CD4-positive, alpha-beta memory T cell (primary cell): ENCODE data around the gene SPATA24. TPM values are rescaled to one million over a fixed set of nuclear protein-coding genes. Genes with fewer than 3 reads are reported as not detected.

Experiments
- CTCF ChIA-PET: fragments of 350-600 bp; sonication (Branson Sonifier 250); formaldehyde crosslinking; loops from one replicate; lab custom pipeline; 2021; ENCODE audit warnings: inconsistent platforms; ENCODE audit not compliant: partially characterized antibody; lab: Charles Lee
- POLR2A ChIA-PET: fragments of 350-600 bp; sonication (Branson Sonifier 250); formaldehyde crosslinking; loops from one replicate; lab custom pipeline; 2021; ENCODE audit not compliant: partially characterized antibody; lab: Charles Lee
- DNase-seq, 5 donors: peaks; one replicate each; pipeline versions ENCODE4 v3.0.0 to v3.0.0-alpha.2; 2020 to 2022; ENCODE audit warnings: mixed read lengths in 1 of 5
- H3K27ac ChIP-seq: one replicate; pipeline ENCODE4 v1.7.0; 2013; ENCODE audit warnings: low read depth, low read length
- H3K27me3 ChIP-seq: 2 replicates; pipeline ENCODE4 v1.7.0; 2013; ENCODE audit warnings: mild to moderate bottlenecking, low read length, moderate library complexity; ENCODE audit not compliant: insufficient read depth
- H3K36me3 ChIP-seq: 2 replicates; pipeline ENCODE4 v1.7.0; 2013; ENCODE audit warnings: mild to moderate bottlenecking, low read length, moderate library complexity; ENCODE audit not compliant: insufficient read depth
- H3K4me1 ChIP-seq: 2 replicates; pipeline ENCODE4 v1.7.0; 2013; ENCODE audit warnings: mild to moderate bottlenecking, low read length, moderate library complexity; ENCODE audit not compliant: insufficient read depth
- H3K4me3 ChIP-seq, 2 donors: one replicate each; pipeline ENCODE4 v1.7.0; 2013; ENCODE audit warnings: low read length in 2 of 2, mild to moderate bottlenecking in 1 of 2
- H3K9me3 ChIP-seq, 2 donors: one replicate each; pipeline ENCODE4 v1.7.0; 2013; ENCODE audit warnings: low read length in 2 of 2, control low read depth in 1 of 2; ENCODE audit not compliant: control insufficient read depth in 1 of 2
- H3K27ac Mint-ChIP-seq, 7 donors: one replicate each; pipeline ENCODE4 v1.8.0; 2020 to 2021; ENCODE audit warnings: mixed read lengths in 7 of 7, mild to moderate bottlenecking in 6 of 7, inconsistent platforms in 3 of 7, moderate library complexity in 3 of 7
- H3K27me3 Mint-ChIP-seq, 2 donors: one replicate each; pipeline ENCODE4 v1.8.0; 2020 to 2021; ENCODE audit warnings: mixed read lengths in 2 of 2
- H3K36me3 Mint-ChIP-seq, 2 donors: one replicate each; pipeline ENCODE4 v1.8.0; 2020 to 2021; ENCODE audit warnings: mixed read lengths in 2 of 2, inconsistent platforms in 1 of 2, mild to moderate bottlenecking in 1 of 2
- H3K4me1 Mint-ChIP-seq, 4 donors: one replicate each; pipeline ENCODE4 v1.8.0; 2020 to 2021; ENCODE audit warnings: mixed read lengths in 4 of 4, mild to moderate bottlenecking in 1 of 4
- H3K4me3 Mint-ChIP-seq, 8 donors: one replicate each; pipeline ENCODE4 v1.8.0; 2020 to 2021; ENCODE audit warnings: mixed read lengths in 8 of 8, mild to moderate bottlenecking in 7 of 8, moderate library complexity in 6 of 8, inconsistent platforms in 3 of 8
- H3K9me3 Mint-ChIP-seq, 8 donors: one replicate each; pipeline ENCODE4 v1.8.0; 2020 to 2021; ENCODE audit warnings: mixed read lengths in 8 of 8, mild to moderate bottlenecking in 5 of 8, inconsistent platforms in 3 of 8, moderate library complexity in 1 of 8
- intact Hi-C: fragments of 100-400 bp; cut with micrococcal nuclease; formaldehyde crosslinking; loops from one replicate; pipeline ENCODE4 v1.15.1; 2023
- polyA plus RNA-seq, 2 donors: library from polyadenylated mRNA; unstranded; fragments of 300-500 nt; fragmentation: Illumina TruSeq; gene quantifications; one replicate each; pipeline ENCODE4 v1.2.3, GENCODE V29; 2021
- total RNA-seq, 2 experiments: library from RNA; stranded (reverse); gene quantifications; one replicate each; pipeline ENCODE4 v1.2.3, GENCODE V29; 2021

SPATA24 gene
- total and polyA plus RNA-seq, 4 experiments from 2014 or later = 4.2 to 7.5 (median 5.6) TPM

- Histone ChIP-seq H3K4me1 (peaks cover 9% of the 10 kb centered on the region), H3K4me3 (no peak overlapping the region), H3K27me3 (no peaks in the 10 kb centered on the region), H3K9me3 (no peaks in the 10 kb centered on the region), H3K27ac (no peak overlapping the region), H3K36me3 (no peaks in the 10 kb centered on the region)
- peaks cover 3 to 4% of the 10 kb centered on the region in 2 donors for H3K36me3 Mint-ChIP-seq
- no peak for DNase-seq
- ChIA-PET POLR2A (no interaction called here), CTCF (no interaction called here)
- no peaks in the 10 kb centered on the region for H3K9me3 Mint-ChIP-seq
- H3K4me3 Mint-ChIP-seq = no peak overlapping the region
- peaks cover 5 to 11% (median 7%) of the 10 kb centered on the region in 4 donors for H3K4me1 Mint-ChIP-seq
- H3K27ac Mint-ChIP-seq = peak overlapping the region in 2 of 7 donors; percentile 34 to 63
- no peaks in the 10 kb centered on the region for H3K27me3 Mint-ChIP-seq
- intact Hi-C loops = no loop called here
These were observed 24.1 kb downstream of the SPATA24 start for GRCh38 chr5:139379626-139380449.

DNA sequence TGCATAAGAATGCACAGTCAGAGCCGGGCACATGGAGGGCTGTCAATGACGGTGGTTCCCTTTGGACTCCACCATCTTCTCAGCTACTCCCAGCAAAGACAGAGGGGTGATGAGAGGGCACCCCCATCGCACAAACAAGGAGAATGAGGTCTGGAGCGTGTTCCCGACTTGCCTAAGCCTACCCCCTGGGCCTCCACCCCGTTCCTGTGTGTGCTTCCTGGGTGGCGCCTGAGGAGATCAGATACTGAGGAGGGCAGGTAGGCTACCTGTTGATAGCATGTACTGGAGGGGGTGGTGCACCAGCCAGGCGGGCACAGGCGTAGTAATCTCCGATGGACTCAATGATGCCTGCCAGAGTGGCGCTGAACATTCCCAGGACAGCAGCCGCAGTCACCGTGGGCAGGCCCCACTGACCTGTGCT lies 24.9 kb downstream of the SPATA24 start:
- DNase-seq = no peak
- Mint-ChIP-seq H3K27me3 (no peaks in the 10 kb centered on the region), H3K9me3 (no peaks in the 10 kb centered on the region), H3K4me1 (peaks cover 0 to 4% (median under 1%) of the 10 kb centered on the region in 4 donors), H3K4me3 (no peak overlapping the region), H3K27ac (peak overlapping the region in 2 of 7 donors; percentile 52 to 69), H3K36me3 (peaks cover 2 to 6% of the 10 kb centered on the region in 2 donors)
- ChIA-PET POLR2A (no interaction called here), CTCF (no interaction called here)
- intact Hi-C loops = no loop called here
- no peaks in the 10 kb centered on the region for H3K9me3 ChIP-seq
- H3K4me3 ChIP-seq = no peak overlapping the region
- H3K27me3 ChIP-seq = no peaks in the 10 kb centered on the region
- H3K27ac ChIP-seq = no peak overlapping the region
- H3K4me1 ChIP-seq = no peaks in the 10 kb centered on the region
- no peaks in the 10 kb centered on the region for H3K36me3 ChIP-seq

DNA sequence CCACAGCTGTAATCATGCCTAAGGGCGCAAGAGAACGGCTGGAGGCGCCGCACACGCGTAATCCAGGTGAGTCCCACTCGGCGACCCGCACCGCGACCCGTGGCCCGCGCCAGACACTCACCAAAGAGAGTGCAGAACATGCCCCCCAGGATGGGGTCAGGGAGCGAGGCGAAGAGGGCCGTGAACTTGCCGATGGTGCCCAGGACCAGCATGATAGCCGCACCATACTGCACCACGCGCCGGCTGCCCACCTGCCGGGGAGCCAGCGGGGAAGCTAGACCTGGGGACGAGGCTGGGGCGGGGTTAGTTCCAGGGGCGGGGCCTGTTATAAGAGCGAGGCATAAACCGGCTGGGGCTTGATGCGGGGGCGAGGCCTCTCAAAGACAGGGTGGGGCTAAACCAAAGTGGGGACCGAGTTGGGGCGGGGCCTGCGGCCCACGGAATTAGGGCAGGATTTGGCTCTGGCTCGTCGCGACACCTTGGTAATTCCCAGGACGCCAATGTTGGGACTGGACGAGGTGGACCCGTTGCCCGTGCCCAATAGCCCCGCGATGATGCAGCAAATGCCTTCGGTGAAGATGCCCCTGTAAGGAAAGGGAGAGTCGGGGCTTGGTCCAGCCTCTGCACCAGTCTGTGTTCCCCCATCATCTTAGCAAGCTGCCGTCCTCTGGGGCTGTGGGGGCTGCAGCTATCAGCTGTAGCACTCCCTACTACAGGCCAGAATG lies 25.6 kb downstream of the SPATA24 start:
- Histone ChIP-seq H3K36me3 (no peaks in the 10 kb centered on the region), H3K27me3 (no peaks in the 10 kb centered on the region), H3K4me3 (no peak overlapping the region), H3K9me3 (no peaks in the 10 kb centered on the region), H3K4me1 (no peaks in the 10 kb centered on the region), H3K27ac (no peak overlapping the region)
- POLR2A ChIA-PET = no interaction called here
- H3K27me3 Mint-ChIP-seq = no peaks in the 10 kb centered on the region
- no peak overlapping the region for H3K4me3 Mint-ChIP-seq
- no peak for DNase-seq
- H3K4me1 Mint-ChIP-seq = peaks cover 0 to 6% (median under 1%) of the 10 kb centered on the region in 4 donors
- no peak overlapping the region for H3K27ac Mint-ChIP-seq
- H3K36me3 Mint-ChIP-seq = peaks cover 5 to 12% of the 10 kb centered on the region in 2 donors
- no peaks in the 10 kb centered on the region for H3K9me3 Mint-ChIP-seq
- intact Hi-C loops = no loop called here
- CTCF ChIA-PET = no interaction called here

GRCh38 chr5:139377226-139377625 lies 26.7 kb downstream of the SPATA24 start:
- Mint-ChIP-seq H3K27ac (peak overlapping the region in 1 of 7 donors; percentile 50), H3K4me1 (peaks cover 0 to 6% (median under 1%) of the 10 kb centered on the region in 4 donors)
- intact Hi-C loops = no loop called here

DNA sequence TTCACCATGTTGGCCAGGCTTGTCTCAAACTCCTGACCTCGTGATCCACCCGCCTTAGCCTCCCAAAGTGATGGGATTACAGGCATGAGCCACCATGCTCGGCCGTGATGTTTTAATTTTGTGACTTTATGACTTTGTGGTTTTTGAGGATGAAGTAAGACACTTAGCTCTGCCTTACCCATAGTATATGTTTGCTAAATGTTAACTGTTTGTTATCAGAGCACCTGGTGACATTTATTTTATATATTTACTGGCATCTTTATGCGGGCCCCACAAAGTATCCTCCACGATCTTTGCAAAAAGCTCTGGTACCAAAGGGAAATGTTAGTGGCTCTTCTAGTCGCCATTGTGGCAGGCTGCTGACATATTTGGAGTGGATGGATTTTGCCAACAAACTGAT lies 27.5 kb downstream of the SPATA24 start:
- Mint-ChIP-seq H3K27me3 (no peaks in the 10 kb centered on the region), H3K4me1 (peaks cover 0 to 6% (median under 1%) of the 10 kb centered on the region in 4 donors), H3K9me3 (no peaks in the 10 kb centered on the region), H3K27ac (no peak overlapping the region), H3K36me3 (peaks cover 18 to 19% of the 10 kb centered on the region in 2 donors), H3K4me3 (no peak overlapping the region)
- Histone ChIP-seq H3K36me3 (peaks cover 9% of the 10 kb centered on the region), H3K4me3 (no peak overlapping the region), H3K4me1 (no peaks in the 10 kb centered on the region), H3K27ac (no peak overlapping the region), H3K27me3 (no peaks in the 10 kb centered on the region), H3K9me3 (no peaks in the 10 kb centered on the region)
- intact Hi-C loops = no loop called here
- DNase-seq = no peak
- CTCF ChIA-PET = no interaction called here
- POLR2A ChIA-PET = interaction anchor here (1.7 kb wide), 1 partner anchor 14 kb away, joined by 4 read pairs; no protein-coding TSS in a partner anchor

More at GRCh38 chr5:139377226-139377625, 26.7 kb downstream of the SPATA24 start:
- ChIA-PET POLR2A (interaction anchor here (1.7 kb wide), 1 partner anchor 13 kb away, joined by 4 read pairs; no protein-coding TSS in a partner anchor), CTCF (no interaction called here)
- Mint-ChIP-seq H3K36me3 (peaks cover 10 to 13% of the 10 kb centered on the region in 2 donors), H3K4me3 (no peak overlapping the region), H3K27me3 (no peaks in the 10 kb centered on the region), H3K9me3 (no peaks in the 10 kb centered on the region)
- no peak overlapping the region for H3K27ac ChIP-seq
- H3K4me1 ChIP-seq = no peaks in the 10 kb centered on the region
- H3K9me3 ChIP-seq = no peaks in the 10 kb centered on the region
- no peak for DNase-seq
- no peak overlapping the region for H3K4me3 ChIP-seq
- H3K36me3 ChIP-seq = peaks cover under 1% of the 10 kb centered on the region
- H3K27me3 ChIP-seq = no peaks in the 10 kb centered on the region

DNA sequence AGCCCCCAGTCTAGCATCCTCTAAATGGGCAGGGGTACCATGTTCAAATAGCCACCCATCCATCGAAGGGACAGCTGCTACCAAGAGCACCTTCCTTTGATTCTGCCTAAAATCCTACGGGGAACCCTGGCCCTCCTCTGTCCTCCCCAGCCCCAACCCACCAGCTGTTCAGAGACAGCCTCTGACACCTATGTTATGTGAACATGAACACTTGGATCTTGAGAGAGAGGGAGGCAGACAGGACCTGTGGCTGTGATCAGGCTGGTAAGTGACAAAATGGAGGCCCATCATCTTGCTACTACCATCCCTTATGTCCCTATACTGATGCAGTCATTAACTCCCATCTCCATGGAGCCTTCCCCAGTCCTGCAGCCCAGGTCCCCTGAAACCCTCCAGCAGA lies 29.0 kb downstream of the SPATA24 start:
- H3K27ac Mint-ChIP-seq = peak overlapping the region in 1 of 7 donors; percentile 41
- no peaks in the 10 kb centered on the region for H3K9me3 Mint-ChIP-seq
- POLR2A ChIA-PET = no interaction called here

More for the DNA sequence above, 29.0 kb downstream of the SPATA24 start:
- CTCF ChIA-PET = no interaction called here
- Mint-ChIP-seq H3K4me1 (peaks cover 0 to 6% (median under 1%) of the 10 kb centered on the region in 4 donors), H3K27me3 (no peaks in the 10 kb centered on the region), H3K36me3 (peaks cover 18 to 25% of the 10 kb centered on the region in 2 donors), H3K4me3 (no peak overlapping the region)
- Histone ChIP-seq H3K9me3 (no peaks in the 10 kb centered on the region), H3K27me3 (no peaks in the 10 kb centered on the region), H3K4me1 (no peaks in the 10 kb centered on the region), H3K36me3 (peaks cover 12% of the 10 kb centered on the region), H3K27ac (no peak overlapping the region), H3K4me3 (no peak overlapping the region)
- no peak for DNase-seq
- intact Hi-C loops = no loop called here
